Caki2 (cell line): ENCODE data around the gene APCDD1L. TPM values are rescaled to one million over a fixed set of nuclear protein-coding genes. Genes with fewer than 3 reads are reported as not detected.
A peak's percentile ranks its signal among the peaks of the same experiment; 100 is the strongest.
"Not testable (repeated sequence)": the region's sequence is repeated elsewhere in the genome, so short reads cannot be mapped to it uniquely, and the experiment has no call there.

Experiments
- DNase-seq: peaks from one replicate; pipeline ENCODE4 v3.0.0-alpha.2; 2015; ENCODE audit warnings: low read depth
- in situ Hi-C: cut with HindIII; loops from 2 replicates; pipeline ENCODE4 v1.10.0; 2016; ENCODE audit warnings: low sequenced_read_pairs, low pct_unique_long_range_greater_than_20kb, mixed read lengths
- total RNA-seq: library from RNA; depleted of rRNA; stranded (reverse); fragments of >200 nt; shearing (Covaris generic); gene quantifications from 2 replicates; pipeline ENCODE4 v1.2.3, GENCODE V29; 2014; ENCODE audit warnings: low replicate concordance

APCDD1L gene
- total RNA-seq, 1 experiment from 2014 or later: not detected

GRCh38 chr20:58546756-58547622, 31.8 kb upstream of the APCDD1L start:
- DNase-seq: no peak
- in situ Hi-C loops: no loop called here

GRCh38 chr20:58546416-58546711, 31.2 kb upstream of the APCDD1L start:
- in situ Hi-C loops: no loop called here

GRCh38 chr20:58545565-58546415, 30.6 kb upstream of the APCDD1L start:
- in situ Hi-C loops: no loop called here
- DNase-seq: no peak

More at GRCh38 chr20:58546416-58546711, 31.2 kb upstream of the APCDD1L start:
- no peak for DNase-seq

GRCh38 chr20:58544891-58545290, 29.7 kb upstream of the APCDD1L start:
- in situ Hi-C loops: no loop called here
- no peak for DNase-seq

- DNase-seq: no peak
- in situ Hi-C loops: no loop called here
Measured at GRCh38 chr20:58544286-58544685, 29.1 kb upstream of the APCDD1L start.

GRCh38 chr20:58543274-58543673, 28.1 kb upstream of the APCDD1L start:
- in situ Hi-C loops: no loop called here
- DNase-seq: no peak

GRCh38 chr20:58542411-58543095, 27.4 kb upstream of the APCDD1L start:
- in situ Hi-C loops: no loop called here

GRCh38 chr20:58542034-58542410, 26.8 kb upstream of the APCDD1L start:
- peak; percentile 45 for DNase-seq
- in situ Hi-C loops: not testable (repeated sequence)

More at GRCh38 chr20:58542411-58543095, 27.4 kb upstream of the APCDD1L start:
- peak; percentile 86 for DNase-seq

- in situ Hi-C loops: no loop called here
- DNase-seq: no peak
Measured at GRCh38 chr20:58538752-58539151, 23.6 kb upstream of the APCDD1L start.

GRCh38 chr20:58537831-58538230, 22.6 kb upstream of the APCDD1L start:
- in situ Hi-C loops: no loop called here
- DNase-seq: no peak

- in situ Hi-C loops: no loop called here
- DNase-seq: no peak
Measured at GRCh38 chr20:58536289-58536688, 21.1 kb upstream of the APCDD1L start.

GRCh38 chr20:58531657-58532056, 16.5 kb upstream of the APCDD1L start:
- in situ Hi-C loops: no loop called here
- no peak for DNase-seq

GRCh38 chr20:58531063-58531462, 15.9 kb upstream of the APCDD1L start:
- DNase-seq: no peak
- in situ Hi-C loops: no loop called here

GRCh38 chr20:58528412-58528811, 13.2 kb upstream of the APCDD1L start:
- in situ Hi-C loops: no loop called here
- no peak for DNase-seq

- peak; percentile 22 for DNase-seq
- in situ Hi-C loops: no loop called here
Measured at GRCh38 chr20:58526411-58526810, 11.2 kb upstream of the APCDD1L start.

- in situ Hi-C loops: no loop called here
- peak; percentile 71 for DNase-seq
Measured at GRCh38 chr20:58524814-58525213, 9.6 kb upstream of the APCDD1L start.

GRCh38 chr20:58523971-58524315, 8.7 kb upstream of the APCDD1L start:
- in situ Hi-C loops: no loop called here
- DNase-seq: no peak

- no peak for DNase-seq
Measured at GRCh38 chr20:58523072-58523970, 8.1 kb upstream of the APCDD1L start.

More at GRCh38 chr20:58523072-58523970, 8.1 kb upstream of the APCDD1L start:
- in situ Hi-C loops: no loop called here
